Activated naive CD4-positive, alpha-beta T cell treated with anti-CD3 and anti-CD28 coated beads, Interleukin-2, amount 50 U/mL, for 72 hours (primary cell): ENCODE data around the gene CDH13. TPM values are rescaled to one million over a fixed set of nuclear protein-coding genes. Genes with fewer than 3 reads are reported as not detected.

Source experiments
- ATAC-seq, 2 donors: fragments of 150-1000 bp; cut with Tn5 transposase; 2 replicates each; pipeline ENCODE4 v1.10.0; 2021; ENCODE audit warnings: mild to moderate bottlenecking in 2 of 2, moderate library complexity in 2 of 2
- DNase-seq, 2 donors: peaks; one replicate each; pipeline ENCODE4 v3.0.0; 2021 to 2022; ENCODE audit warnings: low spot score in 2 of 2
- H3K27ac Mint-ChIP-seq, 2 donors: one replicate each; pipeline ENCODE4 v1.8.0; 2022; ENCODE audit warnings: mild to moderate bottlenecking in 2 of 2, mixed read lengths in 2 of 2
- H3K36me3 Mint-ChIP-seq, 2 donors: one replicate each; pipeline ENCODE4 v1.8.0; 2022; ENCODE audit warnings: mixed read lengths in 2 of 2
- H3K9me3 Mint-ChIP-seq, 2 donors: one replicate each; pipeline ENCODE4 v1.8.0; 2022; ENCODE audit warnings: mixed read lengths in 2 of 2
- total RNA-seq, 2 donors: library from RNA; stranded (reverse); gene quantifications; one replicate each; pipeline ENCODE4 v1.2.3, GENCODE V29; 2022

The CDH13 gene
- total RNA-seq, 2 donors from 2014 or later = not detected

DNA sequence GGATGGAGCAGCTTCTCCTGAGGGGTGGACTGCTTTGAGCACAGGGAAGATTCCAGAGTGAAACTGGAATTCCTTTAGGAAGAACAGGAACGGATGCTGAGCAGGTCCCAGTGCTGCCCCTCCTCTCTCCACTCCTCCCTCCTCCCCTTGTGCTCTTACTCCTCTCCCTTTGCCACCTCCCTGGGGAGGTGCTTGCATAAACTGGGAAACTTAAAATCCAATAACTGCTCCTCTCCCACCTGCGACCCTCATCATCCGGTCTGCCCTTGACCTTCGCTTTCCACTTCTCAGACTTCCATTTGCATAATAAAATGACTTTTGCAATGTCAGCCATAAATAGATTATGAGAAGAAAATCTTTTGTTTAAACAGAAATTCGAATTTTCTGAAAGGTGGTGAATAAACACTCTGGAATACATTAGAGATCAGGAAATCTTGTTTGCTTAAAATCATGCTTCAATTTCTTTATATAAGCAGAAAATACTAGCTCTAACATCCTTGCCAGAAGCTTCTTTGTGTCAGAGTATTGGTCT, 1204.8 kb downstream of the CDH13 start:
- H3K27ac Mint-ChIP-seq = no peak overlapping the region
- ATAC-seq (no peak), DNase-seq (no peak)
- H3K9me3 Mint-ChIP-seq = no peaks in the 10 kb centered on the region
- no peaks in the 10 kb centered on the region for H3K36me3 Mint-ChIP-seq

GRCh38 chr16:83833921-83834320, 1207.2 kb downstream of the CDH13 start:
- Mint-ChIP-seq H3K9me3 (no peaks in the 10 kb centered on the region), H3K36me3 (no peaks in the 10 kb centered on the region), H3K27ac (no peak overlapping the region)
- no peak for DNase-seq
- no peak for ATAC-seq

- Mint-ChIP-seq H3K9me3 (no peaks in the 10 kb centered on the region), H3K27ac (peak overlapping the region in 1 of 2 donors; percentile 92), H3K36me3 (no peaks in the 10 kb centered on the region)
- DNase-seq (no peak), ATAC-seq (peak in 1 of 2 donors; percentile 67)
These were observed 1209.1 kb downstream of the CDH13 start for GRCh38 chr16:83835586-83836566.

DNA sequence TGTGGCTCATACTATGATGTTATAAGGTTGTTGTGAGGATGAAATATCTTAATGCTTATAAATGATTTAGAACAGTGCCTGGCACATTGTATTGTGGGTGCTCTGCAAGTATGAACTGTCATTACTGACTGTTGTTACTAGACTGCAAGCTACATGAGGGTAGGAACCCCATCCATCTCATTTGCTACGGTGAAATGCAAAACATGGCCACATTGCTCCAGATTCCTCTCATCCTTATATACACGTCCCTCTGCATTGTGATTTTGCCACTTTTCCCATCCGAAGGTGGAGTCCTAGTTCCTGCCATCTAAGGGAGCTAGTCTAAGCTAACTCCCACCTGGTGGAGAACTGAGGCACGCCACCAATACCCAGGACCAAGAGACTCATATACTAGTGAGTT, 1210.8 kb downstream of the CDH13 start:
- Mint-ChIP-seq H3K9me3 (no peaks in the 10 kb centered on the region), H3K27ac (no peak overlapping the region), H3K36me3 (no peaks in the 10 kb centered on the region)
- DNase-seq = no peak
- no peak for ATAC-seq

DNA sequence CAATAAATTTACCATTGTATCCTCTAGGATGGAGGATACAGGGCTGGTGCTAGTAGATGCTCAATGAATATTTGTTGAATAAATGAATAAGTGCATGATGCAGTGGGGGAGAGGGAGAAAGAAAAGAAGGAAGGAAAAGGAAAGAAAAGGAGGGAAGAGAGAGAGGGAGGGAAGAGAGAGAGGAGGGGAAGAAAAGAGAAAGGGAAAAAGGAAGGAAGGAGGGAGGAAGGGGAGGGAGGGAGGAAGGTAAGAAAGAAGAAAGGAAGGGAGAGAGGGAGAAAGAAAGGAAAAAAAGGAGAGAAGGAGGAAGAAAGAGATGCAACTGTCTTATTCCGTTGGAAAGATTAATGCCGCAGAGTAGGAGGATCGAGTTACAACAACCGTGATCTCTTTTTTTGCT, 1211.4 kb downstream of the CDH13 start:
- ATAC-seq = no peak
- Mint-ChIP-seq H3K27ac (no peak overlapping the region), H3K9me3 (no peaks in the 10 kb centered on the region), H3K36me3 (no peaks in the 10 kb centered on the region)
- no peak for DNase-seq

DNA sequence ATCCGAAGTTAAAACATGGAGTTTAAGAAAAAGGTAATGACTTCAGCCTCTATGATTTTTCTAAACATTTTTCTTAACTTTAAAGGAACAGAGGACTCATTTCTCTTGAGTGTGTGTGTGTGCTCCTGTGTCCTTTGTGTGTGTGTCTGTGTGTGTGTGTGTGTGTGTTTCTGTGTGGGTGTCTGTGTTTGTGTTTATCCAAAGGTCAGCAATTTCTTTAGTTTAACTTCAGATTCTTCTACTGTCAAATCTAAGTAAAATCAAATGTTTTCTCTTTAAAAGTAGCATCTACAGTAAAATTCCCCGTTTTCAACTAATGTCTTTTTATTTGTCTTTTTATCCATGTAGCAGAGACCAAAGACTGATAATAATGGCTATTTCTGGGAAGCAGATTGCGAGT, 1212.8 kb downstream of the CDH13 start:
- Mint-ChIP-seq H3K27ac (no peak overlapping the region), H3K36me3 (no peaks in the 10 kb centered on the region), H3K9me3 (no peaks in the 10 kb centered on the region)
- no peak for DNase-seq
- no peak for ATAC-seq

GRCh38 chr16:83840060-83840617, 1213.4 kb downstream of the CDH13 start:
- no peak for ATAC-seq

DNA sequence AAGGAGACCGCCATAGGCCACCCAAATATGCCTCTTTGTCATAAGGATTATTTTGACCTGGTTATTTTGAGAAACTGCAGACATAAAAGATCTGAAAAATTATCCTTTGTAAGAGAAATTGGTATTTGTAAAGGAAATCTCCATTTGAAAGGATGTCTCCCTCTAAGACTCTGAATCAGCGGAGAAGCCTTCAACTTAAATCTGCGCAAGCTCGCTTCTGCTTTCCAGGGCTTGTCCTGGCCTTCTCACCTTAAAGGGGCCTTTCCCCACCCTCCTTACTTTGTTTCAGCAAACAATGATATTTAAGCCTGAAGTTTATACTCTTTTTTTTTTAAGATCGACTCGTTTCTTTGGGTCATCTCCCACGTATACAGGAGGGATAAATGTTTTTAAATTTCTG, 1215.5 kb downstream of the CDH13 start:
- ATAC-seq (no peak), DNase-seq (no peak)
- H3K36me3 Mint-ChIP-seq = no peaks in the 10 kb centered on the region
- H3K27ac Mint-ChIP-seq = no peak overlapping the region
- no peaks in the 10 kb centered on the region for H3K9me3 Mint-ChIP-seq

More at GRCh38 chr16:83840060-83840617, 1213.4 kb downstream of the CDH13 start:
- DNase-seq = no peak
- no peaks in the 10 kb centered on the region for H3K36me3 Mint-ChIP-seq
- H3K27ac Mint-ChIP-seq = no peak overlapping the region
- H3K9me3 Mint-ChIP-seq = no peaks in the 10 kb centered on the region

DNA sequence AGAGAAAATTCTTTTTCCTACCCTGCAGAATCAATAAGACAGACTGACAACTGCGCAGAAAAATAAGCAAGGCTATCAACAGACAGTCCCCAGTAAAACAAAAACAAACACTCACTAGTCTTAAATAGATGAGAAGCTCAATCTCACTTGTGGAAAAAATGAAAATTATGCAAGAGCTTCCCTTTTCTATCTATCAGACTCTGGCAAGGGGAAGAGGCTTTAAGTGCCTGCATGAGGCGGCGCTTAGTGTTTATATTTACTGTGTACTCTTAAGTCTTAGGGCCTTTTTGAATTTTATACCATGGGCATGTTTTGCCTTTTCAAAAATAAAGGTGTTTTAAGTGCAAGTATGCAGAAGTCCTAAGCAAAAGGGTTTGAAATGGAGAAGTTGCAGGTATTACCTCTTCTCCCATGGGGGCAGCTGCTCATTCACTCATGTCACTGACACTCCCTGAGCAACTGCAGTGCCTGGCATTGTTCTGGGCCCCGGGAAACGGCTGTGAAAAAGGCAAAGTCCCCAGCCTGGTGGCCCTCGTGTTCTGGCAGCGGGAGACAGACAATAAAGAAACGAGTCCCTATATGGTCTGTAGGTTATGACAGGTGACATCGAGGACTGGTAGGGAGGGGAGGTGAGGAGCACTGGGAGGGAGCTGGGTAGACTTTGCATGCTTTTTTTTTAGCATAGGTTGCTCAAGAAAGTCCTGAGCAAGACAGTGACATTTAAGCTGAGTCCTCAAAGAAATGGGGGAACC, 1216.2 kb downstream of the CDH13 start:
- Mint-ChIP-seq H3K27ac (no peak overlapping the region), H3K36me3 (no peaks in the 10 kb centered on the region), H3K9me3 (no peaks in the 10 kb centered on the region)
- DNase-seq = no peak
- no peak for ATAC-seq

GRCh38 chr16:83843657-83844056, 1216.9 kb downstream of the CDH13 start:
- DNase-seq (no peak), ATAC-seq (no peak)
- Mint-ChIP-seq H3K36me3 (no peaks in the 10 kb centered on the region), H3K9me3 (no peaks in the 10 kb centered on the region), H3K27ac (no peak overlapping the region)

GRCh38 chr16:83845263-83845662, 1218.5 kb downstream of the CDH13 start:
- Mint-ChIP-seq H3K36me3 (no peaks in the 10 kb centered on the region), H3K27ac (no peak overlapping the region), H3K9me3 (no peaks in the 10 kb centered on the region)
- ATAC-seq (no peak), DNase-seq (no peak)

GRCh38 chr16:83847371-83848225, 1220.8 kb downstream of the CDH13 start:
- DNase-seq = no peak
- Mint-ChIP-seq H3K9me3 (no peaks in the 10 kb centered on the region), H3K27ac (no peak overlapping the region), H3K36me3 (no peaks in the 10 kb centered on the region)
- ATAC-seq = no peak

DNA sequence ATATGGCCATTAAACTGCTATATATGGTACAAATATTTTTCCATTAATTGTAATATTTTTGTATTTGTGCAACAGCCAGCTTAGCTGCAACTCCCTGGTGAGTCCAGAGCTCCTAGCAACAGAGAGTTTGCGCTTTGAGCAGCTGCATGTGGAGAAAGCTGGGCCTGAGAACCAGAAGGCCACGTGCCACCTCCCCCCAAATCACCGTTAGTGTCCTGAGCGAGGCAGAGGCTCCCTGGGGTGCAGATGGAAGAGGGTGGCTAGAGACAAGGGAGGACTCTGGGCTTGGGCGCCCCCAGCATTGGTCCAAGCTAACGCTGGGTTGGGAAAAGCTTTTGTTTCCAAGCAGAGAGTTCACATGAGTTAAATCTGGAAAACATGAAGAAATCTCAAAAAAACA, 1222.7 kb downstream of the CDH13 start:
- ATAC-seq (no peak), DNase-seq (no peak)
- no peak overlapping the region for H3K27ac Mint-ChIP-seq
- no peaks in the 10 kb centered on the region for H3K9me3 Mint-ChIP-seq
- no peaks in the 10 kb centered on the region for H3K36me3 Mint-ChIP-seq
